Fibroblast of skin of abdomen (primary cell): ENCODE measurements around the gene PLEKHA8.

ENCODE experiments used
- DNase-seq: peaks from one replicate; pipeline ENCODE4 v3.0.0-alpha.2; 2013

PLEKHA8 gene

DNA sequence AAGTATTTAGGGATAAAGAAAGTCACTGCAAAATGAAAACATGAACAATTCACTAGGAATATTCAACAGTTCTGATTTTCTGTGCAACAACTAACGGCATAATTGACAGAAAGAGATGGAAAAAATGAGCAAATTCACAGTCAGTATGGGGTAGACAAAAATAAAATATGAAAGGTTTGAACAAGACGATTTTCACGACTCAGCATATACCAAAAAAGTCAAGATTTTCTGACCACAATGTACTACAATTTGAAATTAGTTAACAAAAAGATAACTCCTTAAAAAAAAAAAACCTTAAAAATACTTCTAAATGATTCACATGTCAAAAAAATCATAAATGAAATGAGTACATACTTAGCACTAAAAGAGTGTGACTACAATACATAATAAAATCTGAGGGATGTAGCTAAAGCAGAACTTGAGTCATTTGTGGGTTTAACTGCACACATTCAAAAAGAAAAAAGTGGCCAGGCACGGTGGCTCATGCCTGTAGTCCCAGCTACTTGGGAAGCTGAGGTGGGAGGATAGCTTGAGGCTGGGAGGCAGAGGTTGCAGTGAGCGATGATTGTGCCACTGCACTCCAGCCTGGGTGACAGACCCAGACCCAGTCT, 84.0 kb downstream of the PLEKHA8 start:
- DNase-seq: no peak

DNA sequence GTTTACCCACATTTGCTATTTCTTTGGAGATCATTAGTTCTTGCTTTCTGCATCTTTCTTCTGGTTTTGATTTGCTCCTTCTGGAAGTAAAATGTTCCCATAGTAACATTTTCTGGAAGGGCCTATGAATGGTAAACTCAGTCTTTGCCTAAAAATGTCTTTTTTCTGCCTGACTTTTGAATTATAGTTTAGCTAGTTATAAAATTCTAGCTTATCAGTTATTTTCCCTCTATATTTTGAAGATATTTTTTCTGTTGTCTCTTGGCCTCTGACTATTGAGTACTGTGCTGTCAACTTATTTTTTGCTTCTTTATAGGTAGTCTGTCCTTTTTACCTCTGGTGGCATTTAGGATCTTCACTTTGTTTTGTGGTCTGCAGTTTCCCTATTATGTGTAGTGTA, 84.9 kb downstream of the PLEKHA8 start:
- DNase-seq: no peak

DNA sequence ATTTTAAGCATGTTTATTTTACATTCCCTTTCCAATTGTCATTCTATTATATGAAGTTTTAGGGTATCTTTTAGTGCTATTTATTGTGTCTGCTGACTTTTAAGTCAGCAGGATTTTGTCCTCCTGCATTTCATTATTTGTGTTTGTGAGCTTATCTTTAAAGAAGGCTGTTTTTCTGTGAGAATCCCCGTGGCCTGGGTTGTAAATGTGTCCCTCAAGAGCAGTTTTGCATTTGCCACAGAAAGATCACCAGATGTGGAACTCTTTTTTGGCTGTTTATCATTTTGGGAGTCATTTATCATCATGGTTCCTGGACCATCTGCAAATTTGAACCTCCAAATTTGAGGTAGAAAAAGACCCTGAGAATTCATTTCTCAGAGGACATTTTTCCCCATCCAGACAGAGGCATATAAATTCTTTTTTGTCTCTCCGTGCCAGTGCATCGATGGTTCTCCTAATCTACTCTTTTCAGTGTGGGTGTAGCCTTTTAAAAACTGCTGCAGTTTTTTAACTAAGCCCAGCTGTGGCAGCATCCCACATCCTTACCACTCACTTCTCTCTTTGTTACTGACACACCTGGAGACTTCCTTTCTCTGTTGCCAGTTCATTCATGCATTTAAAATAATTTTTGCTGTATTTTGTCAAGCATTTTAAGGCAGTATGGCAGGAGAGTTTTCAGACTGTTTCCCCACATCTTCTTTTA, 86.5 kb downstream of the PLEKHA8 start:
- no peak for DNase-seq

DNA sequence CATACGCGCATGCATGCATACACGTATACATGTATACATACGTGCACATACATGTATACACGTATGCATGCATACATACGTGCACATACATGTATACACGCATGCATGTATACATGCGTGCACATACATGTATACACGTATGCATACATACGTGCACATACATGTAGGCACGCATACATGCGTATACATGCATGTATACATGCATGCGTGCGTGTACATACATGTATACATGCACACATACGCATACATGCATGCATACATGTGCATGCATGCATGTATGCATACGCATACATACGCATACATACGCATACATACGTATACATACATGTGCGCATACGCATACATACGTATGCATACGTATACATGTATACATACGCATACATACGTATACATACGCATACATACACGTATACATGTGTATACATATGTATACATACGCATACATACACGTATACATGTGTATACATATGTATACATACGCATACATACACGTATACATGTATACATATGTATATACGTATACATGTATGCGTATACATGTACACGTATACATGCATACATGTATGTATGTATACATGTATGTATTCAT, 87.6 kb downstream of the PLEKHA8 start:
- DNase-seq: no peak

DNA sequence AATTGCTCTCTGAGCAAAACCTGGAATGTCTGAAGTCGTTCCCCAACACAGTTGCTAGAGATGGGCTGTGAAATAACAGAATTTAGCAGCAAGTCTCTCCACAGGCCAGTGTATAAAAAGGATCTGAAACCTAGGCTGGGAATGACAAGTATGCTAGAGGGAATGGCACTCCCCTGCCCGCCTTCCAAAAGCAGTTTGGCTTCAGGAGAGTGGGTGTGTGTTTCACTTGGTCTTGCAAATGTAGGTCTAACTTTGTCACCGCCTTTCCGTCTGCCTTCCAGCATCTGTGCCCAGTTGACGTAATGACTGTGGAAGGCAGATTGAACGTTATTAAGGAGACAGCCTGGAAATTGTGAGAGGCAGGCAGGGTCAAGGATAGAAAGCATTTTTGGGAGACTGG, 88.6 kb downstream of the PLEKHA8 start:
- peak; percentile 48 for DNase-seq

DNA sequence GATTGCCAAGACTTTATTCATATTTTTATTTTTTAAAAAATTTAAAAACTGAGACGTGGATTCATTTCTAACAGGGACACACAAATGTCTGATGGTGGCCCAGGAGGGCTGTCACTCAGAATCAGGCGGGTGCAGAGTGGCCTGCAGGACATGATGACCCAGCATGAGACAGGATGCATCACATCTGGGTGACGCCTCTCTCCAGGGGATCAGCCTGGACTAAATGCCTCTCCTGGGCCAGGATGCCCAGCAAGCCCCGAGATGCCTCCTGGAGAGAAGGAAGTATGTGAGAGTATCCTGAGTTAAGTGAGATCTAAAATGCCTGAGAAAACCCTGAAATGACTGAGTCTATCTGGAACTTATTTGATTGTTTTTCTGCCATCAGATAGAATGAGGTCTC, 89.7 kb downstream of the PLEKHA8 start:
- DNase-seq: no peak

DNA sequence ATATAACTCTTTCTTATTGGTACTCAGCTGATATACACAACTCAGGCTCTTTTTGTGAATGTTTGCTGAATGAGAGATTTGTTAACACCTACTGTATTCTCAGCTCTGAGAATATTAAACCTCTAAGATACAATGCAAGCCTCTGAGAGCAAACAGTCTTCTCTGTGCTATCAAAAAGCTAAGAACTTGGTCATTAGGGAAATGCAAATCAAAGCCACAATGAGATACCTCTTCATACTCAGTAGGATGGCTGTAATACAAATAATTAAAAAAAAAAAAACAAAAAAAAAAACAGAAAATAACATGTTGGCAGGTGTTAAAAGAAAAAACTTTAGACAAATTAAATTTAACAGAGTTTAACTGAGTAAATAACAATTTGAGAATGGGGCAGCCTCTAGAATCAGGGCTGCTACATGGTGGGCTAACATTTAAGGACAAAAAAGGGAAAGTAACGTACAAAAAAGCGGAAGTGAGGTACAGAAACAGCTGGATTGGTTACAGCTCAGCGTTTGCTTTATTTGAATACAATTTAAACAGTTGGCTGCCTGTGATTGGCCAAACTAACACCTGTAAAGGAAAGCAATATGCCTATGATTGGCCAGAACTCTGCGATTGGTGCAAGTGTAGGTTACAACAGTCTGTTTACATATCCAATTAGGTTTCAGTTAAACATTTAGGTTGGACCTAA, 91.8 kb downstream of the PLEKHA8 start:
- no peak for DNase-seq

DNA sequence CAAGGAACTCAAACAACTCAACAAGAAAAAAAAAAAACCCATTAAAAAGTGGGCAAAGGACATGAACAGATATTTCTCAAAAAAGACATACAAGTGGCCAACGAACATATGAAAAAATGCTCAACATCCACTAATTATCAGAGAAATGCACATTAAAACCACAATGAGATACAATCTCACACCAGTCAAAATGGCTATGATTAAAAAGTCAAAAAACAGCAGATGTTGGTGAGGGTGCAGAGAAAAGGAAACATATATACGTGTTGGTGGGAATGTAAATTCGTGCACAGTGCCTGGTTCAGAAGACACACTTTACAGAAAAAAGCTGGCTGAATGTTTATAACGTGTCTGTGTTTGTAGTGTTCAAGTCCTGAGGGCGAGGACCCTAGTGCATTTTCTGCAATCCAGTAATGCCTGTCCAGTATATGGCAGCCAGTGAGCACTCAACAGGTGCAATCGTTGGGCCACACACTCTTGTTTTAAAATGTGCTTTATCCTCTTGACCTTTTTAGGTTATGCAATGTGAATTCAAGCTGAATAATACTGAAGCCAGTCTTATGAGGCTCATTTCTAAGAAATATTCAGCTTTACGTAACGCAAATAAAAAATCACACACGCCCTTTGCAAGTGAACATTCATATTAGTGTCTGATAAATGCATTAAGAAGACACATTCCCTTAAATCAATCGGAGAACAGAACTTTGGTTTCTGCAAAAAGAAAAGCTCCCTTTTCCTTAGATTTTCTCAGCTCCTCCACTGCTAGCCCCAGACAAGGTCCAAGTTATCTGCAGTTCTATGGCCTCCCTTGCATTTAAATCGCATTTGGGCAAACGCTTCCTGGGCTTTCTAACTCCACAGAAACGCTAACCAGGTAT, 105.8 kb downstream of the PLEKHA8 start:
- DNase-seq: no peak

DNA sequence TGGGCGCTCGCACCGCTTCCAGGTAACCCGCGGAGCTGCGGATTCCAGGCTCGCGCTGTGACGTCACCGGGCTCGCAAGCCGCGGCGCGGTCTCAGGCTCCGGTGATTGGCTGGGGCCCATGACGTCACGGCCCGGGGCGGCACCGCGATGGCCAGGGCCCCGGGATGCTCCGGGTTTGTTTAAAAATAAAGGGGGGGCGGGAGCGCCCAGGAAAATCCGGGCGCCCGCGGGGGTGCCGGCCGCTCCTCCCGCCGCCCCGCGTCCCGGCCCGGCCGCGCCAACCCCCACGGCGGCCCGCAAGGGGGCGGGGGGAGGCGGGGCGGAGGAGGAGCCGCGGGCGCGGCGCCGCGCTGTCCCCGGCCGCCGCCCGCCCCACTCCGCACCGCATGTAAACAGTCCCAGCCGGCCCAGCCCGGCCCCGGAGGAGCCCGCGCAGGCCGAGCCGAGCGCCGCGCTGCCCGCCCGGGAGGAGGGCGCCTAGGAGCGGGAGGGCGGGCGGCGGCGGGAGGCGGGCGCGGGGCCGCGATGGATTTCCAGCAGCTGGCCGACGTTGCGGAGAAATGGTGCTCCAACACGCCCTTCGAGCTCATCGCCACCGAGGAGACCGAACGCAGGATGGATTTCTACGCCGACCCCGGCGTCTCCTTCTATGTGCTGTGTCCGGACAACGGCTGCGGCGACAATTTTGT, 106.5 kb downstream of the PLEKHA8 start, which contains the start of gene MTURN:
TSS of gene MTURN (plus strand) at position 376 of the 690 bp plus-strand sequence. CDS start at position 527, 151 bp downstream.
- peak; percentile 87 for DNase-seq

DNA sequence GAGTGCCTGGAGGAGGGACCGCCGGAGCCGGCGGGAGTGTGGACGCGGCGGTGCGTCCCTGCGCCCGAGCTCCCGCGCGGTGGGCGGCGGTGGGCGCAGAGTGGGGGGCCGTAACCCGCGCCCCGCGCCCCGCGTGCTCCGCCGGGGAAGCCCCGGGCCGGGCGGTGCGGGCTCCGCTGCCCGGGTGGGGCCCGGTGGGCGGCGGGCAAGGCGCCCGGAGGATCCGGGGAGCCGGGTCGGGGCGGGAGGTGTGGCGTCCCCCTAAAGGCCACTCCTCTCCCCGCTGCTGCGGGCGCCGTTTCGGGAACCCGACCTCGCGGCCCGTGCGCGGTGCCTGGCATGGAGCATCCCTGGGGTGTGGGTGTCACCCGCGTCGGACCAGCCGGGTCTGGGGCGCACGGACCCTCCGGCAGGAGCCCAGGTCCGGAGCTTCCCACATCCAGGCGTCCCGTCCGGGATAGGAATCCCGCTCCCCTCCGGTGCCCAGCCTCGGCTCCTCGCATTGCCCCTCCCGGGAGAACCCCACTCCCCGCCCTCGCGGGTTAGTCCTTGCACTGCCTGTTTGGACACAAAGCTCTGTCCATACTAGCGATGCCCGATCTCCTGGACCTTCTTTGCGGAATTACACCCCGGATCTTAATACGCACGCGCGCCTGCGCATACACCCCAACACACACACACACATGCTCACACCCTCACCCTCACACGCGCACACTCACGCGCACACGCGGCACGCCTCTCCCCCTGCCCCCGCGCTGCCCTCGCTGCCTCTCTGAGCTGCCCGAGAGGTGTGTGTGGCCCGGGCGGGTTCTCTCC, 107.3 kb downstream of the PLEKHA8 start:
- DNase-seq: peak; percentile 65

DNA sequence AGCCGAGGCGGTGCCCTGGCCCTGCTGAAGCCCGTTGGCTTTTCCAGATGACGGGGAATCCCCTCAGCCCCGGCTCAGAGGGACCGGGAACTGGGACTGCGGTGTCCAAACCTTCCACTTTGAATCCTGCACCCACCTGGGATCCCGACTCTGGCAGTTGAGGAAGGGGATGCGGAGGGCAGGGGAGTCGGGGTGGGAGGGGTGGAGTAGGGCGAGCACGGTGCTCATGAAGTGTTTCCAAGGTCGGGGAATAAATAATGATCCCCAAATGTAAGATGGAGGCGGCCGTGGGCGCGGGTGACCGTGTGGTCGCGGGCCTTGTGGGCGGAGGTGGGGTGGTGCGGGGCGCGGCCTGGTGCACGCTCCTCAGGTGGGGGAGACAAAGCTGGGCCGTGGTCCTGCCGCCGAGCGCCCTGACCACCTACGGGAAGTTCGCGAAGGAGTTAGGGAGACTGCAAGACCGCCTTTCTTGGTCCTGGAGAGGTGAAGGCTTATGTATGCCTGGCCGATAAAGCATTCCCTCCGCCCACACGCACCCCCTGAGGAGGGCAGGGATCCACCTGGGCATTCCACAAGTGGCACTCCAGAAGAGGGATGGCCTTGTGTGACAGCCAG, 108.0 kb downstream of the PLEKHA8 start:
- DNase-seq: no peak

DNA sequence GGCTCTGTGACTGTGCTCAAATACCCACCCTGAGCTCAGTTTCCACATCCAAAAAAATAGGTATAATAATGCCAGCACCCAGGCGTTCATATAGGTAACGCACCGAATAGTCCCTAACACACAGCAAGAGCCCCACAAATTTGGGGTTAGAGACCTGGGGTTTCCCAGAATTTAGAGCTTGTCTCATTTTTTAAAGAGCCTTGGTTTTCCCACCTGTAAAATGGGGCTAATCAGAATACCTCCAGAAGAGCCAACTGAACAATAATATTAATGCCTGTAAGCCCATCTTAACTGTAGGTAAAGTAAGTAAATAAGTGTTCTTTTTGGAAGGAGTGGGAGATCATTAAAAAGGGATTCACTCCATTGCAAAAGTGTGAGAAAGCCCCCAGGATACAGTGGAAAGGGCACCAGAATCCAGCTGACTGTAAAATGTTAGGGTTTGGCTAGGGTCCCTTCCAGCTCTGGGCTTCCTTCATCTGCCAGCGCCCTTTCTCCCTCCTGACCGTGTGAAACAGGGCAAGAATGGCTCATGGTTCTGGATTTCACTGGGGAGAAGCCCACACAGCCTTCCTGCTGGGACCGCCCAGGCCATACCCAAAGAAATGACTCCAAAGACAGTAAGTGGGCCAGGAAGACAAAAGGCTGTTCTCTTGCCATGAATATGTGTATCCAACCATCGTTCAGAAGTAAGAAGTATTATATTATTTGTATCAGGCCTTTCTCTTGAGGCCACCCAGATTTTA, 108.7 kb downstream of the PLEKHA8 start:
- DNase-seq: no peak

DNA sequence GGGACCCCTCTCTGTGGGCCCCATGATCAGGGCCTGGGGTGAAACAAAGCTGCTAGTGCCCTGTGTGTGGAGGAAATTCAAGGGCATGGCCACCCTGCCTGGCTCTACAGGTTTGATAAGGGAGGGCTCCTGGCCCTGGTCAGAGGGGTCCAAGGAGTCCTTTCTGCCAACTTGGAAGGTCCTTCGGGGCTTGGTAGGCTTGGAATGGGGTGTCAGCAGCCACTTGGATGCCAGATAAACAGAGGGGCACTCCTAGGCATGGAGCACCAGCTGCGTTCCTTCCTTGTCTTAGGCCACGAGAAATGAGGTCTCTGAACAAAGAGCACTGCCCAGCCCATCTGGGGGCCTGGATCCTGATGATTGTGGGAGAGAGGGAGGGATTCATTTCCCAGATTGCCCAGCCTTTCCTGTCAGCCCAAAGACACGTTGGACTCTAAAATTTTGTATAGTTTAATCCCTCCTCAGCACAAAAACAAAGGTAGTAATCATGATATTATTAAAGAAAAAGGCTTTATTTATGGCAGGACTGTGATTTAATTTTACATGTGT, 111.7 kb downstream of the PLEKHA8 start:
- DNase-seq: no peak

DNA sequence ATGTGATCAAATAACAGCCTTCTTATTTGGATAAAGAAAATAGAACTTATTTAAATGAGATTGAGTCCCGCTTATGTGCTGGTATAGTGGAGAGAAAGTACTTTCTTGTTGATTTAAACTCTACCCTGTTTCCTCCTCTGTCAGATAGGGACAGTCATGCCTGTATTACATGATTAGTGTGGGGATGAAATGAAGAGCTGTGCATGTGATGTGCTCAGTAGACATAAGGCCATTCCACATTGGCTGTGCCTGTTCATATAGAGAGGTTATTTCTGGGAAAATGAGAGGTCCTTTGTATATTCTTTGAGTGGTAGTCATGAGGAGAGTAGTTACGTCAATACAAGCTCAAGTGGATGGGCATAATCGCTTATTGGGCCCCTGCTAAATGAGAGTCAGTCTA, 112.2 kb downstream of the PLEKHA8 start:
- no peak for DNase-seq

DNA sequence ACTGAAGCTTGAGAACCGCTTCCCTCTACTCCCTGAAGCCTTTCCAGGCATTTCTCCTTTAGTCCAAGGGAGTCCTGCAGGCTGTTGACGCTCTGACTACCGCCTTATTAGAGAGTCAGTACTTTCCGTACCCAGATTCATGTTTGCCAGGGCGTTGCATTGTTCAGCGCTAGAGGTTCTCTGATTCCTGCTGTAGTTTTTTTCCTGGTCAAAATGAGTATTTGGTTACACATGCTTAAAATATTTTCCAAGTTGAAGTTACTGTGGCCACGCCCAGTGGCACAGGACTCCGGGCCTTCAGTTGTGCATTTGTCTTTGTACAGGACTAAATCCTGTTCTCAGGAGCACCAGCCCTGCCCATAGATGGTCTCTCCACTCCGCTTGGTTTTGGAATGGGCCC, 114.5 kb downstream of the PLEKHA8 start:
- peak; percentile 52 for DNase-seq

DNA sequence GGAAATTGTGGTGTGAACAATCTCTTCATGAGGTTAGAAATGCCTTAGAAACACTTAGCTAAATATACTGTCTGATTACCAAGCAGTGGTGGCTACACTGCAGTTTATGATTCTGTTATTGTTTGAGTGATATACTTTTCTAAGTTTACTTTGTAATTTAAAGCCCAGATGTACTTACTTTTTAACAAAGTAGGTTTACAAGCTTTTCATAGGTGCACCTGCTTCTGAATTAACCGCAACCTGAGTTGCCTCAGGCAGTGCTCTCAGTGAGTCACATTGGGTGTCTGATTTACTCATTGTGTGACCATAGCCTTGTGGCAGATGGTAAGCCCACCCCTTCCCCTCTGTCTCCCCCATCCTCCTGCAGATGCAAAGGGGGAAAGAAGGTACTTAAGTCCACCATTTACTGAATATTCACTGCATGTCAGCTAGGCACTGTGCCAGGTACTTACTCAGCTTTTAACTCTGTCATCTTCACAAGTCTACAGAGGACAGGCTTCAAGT, 115.6 kb downstream of the PLEKHA8 start:
- DNase-seq: no peak

DNA sequence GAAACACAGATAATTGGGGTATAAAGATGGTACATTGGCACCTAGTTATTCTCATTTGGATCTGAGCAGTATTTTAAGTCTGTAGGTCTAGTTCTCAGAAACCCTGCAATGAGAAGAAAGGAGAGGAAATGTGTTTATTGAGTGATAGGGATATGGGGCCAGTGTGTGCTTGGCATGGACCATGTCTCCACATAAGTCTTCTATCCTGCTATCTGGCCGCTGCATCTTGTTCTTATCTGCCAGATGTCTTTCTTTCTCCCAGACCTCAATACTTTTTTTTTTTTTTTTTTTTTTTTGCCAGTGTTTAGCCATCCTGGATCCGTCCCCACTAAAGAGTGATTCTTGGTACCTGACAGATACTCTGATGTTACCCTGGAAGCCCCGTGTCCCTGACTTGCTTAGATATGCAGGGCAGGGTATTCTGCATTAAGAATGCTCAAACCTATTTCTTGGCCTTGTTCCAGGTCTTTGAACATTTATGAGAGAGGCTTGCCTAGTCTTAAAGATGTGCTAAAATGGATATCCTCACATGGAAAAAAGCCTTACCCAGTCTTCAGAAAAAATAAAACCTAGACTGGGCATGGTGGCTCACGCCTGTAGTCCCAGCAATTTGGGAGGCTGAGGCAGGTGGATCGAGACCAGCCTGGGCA, 116.6 kb downstream of the PLEKHA8 start:
- DNase-seq: no peak

DNA sequence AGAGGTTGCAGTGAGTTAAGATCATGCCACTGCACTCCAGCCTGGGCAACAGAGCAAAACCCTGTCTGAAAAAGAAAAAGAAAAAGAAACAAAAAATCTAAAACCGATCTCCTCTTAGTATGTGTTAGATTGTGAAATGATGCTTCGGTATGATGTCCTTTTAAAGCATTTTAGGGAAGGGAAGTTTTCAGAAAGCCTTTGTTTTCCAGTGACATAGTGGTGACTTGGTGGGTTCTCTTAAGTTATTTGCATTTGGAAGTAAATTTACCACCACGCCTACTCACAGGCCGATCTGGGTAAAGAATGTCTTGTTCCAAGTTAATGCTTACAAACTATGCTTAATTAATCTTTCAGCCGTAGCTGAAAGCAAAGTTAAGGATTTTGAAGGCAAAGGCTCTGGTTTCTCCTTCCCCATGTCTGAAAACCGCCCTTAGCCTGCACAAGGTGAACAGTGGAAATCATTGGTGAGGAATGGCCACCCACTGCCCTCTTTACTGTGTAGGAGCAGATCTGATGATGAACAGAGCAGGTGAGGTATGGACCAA, 117.3 kb downstream of the PLEKHA8 start:
- no peak for DNase-seq
